HG03354 (cell line): ENCODE results near the gene SYS1.
A peak's percentile ranks its signal among the peaks of the same experiment; 100 is the strongest.

Experiments used
- ATAC-seq: cut with Tn5 transposase; IDR thresholded peaks from one replicate; pipeline ENCODE4 v1.9.1; 2021; ENCODE audit warnings: mild to moderate bottlenecking; ENCODE audit not compliant: unreplicated experiment, poor library complexity, severe bottlenecking

SYS1 gene

GRCh38 chr20:45353746-45354145, 9.2 kb upstream of the SYS1 start:
- no peak for ATAC-seq

- ATAC-seq = no peak
These were observed 8.3 kb upstream of the SYS1 start for GRCh38 chr20:45354423-45355208.

- ATAC-seq = no peak
These were observed 7.5 kb upstream of the SYS1 start for GRCh38 chr20:45355209-45356084.

GRCh38 chr20:45358282-45359068, 4.5 kb upstream of the SYS1 start:
- no peak for ATAC-seq

DNA sequence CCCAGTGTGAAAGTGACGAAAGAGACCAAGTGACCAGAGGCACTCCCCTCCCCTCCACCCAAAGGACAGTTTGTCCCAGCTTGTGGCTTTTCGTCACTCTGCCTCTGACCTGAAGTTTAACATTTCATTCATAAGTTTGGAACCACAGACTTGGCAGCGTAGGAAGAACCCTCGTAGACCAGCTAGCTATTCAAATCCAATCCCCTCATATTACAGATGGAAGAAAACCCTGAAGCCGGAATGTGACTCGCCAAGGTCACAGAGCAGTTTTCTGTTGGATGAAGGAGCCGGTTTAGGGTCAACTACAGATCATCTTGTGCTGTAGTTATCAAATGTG, 3.9 kb upstream of the SYS1 start:
- no peak for ATAC-seq

DNA sequence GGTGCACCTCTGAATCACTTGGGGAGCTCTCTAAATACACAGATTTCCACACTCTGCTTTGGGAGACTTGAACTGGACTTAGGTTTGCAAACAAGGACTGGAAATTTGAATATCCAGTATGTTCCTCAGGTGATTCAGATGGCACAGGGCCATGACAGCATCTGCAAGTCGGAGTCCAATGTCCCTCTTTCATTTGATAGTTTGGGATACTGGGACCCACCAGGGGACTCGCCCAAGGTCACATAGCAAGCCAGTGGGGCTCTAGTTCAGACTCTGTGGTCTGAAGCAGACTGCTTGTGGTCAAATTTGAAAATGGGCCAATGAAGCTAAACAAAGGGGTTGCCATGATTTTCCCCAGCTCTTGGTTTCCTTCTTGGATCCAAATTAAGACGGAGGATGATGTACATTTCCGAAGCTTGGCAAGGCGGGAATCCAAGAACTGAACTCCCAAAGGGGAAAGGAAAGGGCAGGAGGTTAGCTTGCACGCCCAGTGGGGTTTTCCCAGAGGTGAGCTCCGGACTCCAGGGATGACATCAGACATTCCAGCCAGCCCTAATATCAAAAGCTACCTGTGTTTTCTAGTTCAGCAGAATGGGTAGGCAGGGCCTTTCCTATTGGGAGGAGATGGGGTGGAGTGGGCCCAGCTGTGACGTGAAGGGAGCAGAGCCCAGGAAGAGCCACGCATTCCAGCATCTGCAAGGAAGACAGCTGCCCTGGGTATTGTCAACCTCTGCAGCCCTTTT, 3.4 kb upstream of the SYS1 start:
- ATAC-seq = no peak

DNA sequence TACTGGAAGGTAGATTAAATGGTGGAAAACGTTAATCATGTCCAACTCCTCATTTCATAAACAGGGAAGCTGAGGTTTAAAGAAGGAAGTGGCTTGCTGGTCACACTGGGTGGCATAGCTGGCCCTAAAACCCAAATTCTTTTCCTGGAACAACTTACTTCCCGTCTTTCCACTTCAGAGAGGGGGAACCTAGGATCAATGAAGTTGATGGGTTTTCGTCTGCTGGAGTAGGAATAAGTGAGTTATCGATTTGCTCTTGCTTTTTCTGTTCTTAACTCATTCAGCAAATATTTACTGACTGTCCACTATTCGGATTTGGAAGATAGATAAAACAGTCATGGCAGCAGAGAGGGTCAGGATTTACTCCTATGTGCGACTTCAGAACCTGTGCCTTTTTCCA, 1.2 kb upstream of the SYS1 start:
- no peak for ATAC-seq

- ATAC-seq = no peak
These were observed 896 bp downstream of the SYS1 start for GRCh38 chr20:45363611-45364492.

- no peak for ATAC-seq
These were observed 2.6 kb downstream of the SYS1 start for GRCh38 chr20:45365444-45365970.

- ATAC-seq = no peak
These were observed 3.2 kb downstream of the SYS1 start for GRCh38 chr20:45366192-45366591.

GRCh38 chr20:45366631-45367030, 3.7 kb downstream of the SYS1 start:
- no peak for ATAC-seq

- no peak for ATAC-seq
These were observed 4.2 kb downstream of the SYS1 start for GRCh38 chr20:45367126-45367525.

DNA sequence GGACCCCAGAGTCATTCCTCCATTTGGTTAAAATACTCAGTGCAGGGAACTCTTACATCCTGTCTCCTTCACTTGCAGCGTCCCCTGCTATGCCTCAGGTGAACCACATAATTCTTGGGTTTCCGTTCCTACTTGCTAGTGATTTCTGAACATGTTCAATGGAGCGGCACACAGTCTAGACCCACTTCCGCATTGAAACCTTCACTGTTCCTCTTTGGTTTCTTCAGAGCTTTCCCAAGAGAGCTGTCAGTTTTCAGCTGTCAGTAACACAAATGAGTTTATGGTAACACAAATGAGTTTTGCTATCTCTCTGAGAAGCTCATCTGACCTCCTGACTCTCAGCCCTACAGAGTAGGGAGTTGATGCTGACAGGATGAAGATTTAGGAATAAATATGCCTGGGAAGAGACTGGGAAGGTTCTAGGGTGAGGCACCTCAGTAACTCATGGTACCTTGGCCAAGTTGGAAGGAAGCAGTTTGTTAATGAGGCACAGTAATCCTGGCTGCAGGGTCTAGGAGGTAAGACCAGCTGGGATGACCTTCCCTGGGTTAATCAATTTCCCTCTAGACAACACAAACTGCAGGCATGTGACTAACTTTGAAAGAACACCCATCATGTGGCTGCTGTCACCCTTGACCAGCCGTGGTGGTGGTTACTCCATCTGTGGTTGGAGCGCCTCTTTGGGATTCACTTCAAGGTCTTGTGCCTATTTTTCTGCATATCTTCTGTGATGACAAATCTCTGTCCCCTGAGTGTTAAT, 5.4 kb downstream of the SYS1 start:
- peak; percentile 86 for ATAC-seq

DNA sequence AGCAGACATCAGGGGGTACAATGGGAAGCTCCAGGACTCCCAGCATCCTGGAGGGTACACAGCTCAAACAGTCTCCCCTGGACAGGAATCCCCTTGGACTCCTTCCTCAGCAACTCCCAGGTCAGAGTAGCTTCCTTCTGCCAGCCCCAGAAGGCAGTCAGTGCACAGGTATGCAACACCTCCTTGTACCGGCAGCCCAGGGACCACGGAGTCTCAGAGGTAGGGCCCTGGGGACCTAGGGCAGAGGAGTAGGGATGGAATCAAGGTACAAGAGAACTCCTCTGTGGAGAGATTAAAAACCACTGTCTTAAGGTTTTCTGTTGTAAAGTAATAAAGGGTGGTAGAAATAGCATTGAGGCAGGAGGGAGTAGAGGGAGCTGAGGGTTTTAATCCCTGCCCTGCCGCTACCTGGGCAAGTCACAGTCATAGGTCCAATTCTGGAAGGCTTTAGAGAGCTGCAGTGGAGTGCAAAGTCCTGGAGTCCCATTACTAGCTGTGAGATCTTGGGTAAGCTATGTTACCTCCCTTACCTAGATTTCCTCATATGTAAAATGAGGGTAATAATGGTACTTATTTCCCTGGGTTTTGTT, 7.7 kb downstream of the SYS1 start:
- no peak for ATAC-seq

DNA sequence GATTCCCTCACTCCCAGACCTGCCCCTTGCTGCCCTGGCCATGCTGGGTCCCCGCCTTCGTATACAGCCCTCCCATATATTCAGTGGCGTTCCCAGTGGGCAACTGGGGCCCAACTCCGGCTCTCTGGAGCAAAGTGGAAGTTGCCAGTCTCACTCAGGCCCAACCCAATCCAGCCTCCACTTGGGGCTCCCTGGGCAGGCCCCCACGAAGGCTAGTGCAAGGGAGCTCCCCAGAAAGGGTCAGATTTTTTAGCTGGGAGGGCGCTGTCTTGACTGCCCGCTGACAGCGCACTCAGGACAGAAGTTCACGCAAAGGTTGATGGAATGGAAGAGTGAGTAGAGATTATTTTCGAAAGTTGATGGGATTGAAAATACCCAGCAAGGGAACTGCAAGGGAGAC, 9.3 kb downstream of the SYS1 start:
- no peak for ATAC-seq

GRCh38 chr20:45372646-45373352, 9.8 kb downstream of the SYS1 start:
- no peak for ATAC-seq
